Endothelial cell of umbilical vein (primary cell): ENCODE data around the gene AIF1. TPM values are rescaled to one million over a fixed set of nuclear protein-coding genes. Genes with fewer than 3 reads are reported as not detected.

Source experiments
- BruUV-seq: library from RNA; stranded (reverse); fragments of 400-500 nt; replicated peaks from 2 replicates; lab custom pipeline; 2021; lab: Mats Ljungman, UMichigan
- CTCF ChIA-PET: fragments of 300-600, 350-600 bp; sonication (Branson Sonifier 250); formaldehyde crosslinking; loops from one replicate; lab custom pipeline; 2021; ENCODE audit warnings: antibody characterized with exemption, inconsistent platforms; lab: Charles Lee
- POLR2A ChIA-PET: fragments of 300-600, 350-600 bp; sonication (Branson Sonifier 250); formaldehyde crosslinking; loops from one replicate; lab custom pipeline; 2021; ENCODE audit warnings: antibody characterized with exemption, inconsistent platforms; lab: Charles Lee
- DNase-seq: peaks from one replicate; pipeline ENCODE4 v3.0.0-alpha.2; 2011; ENCODE audit warnings: low read depth, low spot score
- FAIRE-seq: peaks from 2 replicates; lab custom pipeline; 2011; peaks lifted over from hg19 to GRCh38; lab: Jason Lieb, UNC
- H2AFZ ChIP-seq: 2 replicates; pipeline ENCODE4 v1.6.0; 2012; ENCODE audit warnings: low read depth, low read length, control low read depth, inconsistent platforms
- H3K27ac ChIP-seq: 2 replicates; pipeline ENCODE4 v1.5.1; 2011; ENCODE audit warnings: low read depth, mild to moderate bottlenecking, control low read depth, low read length, moderate library complexity; ENCODE audit not compliant: insufficient read depth
- H3K27me3 ChIP-seq, 2 experiments: 2 replicates each; pipeline versions ENCODE4 v1.6.0 to v1.6.1; 2011; ENCODE audit warnings: low read length in 2 of 2, mixed read lengths in 1 of 2; ENCODE audit not compliant: control insufficient read depth in 2 of 2, insufficient read depth in 2 of 2
- H3K36me3 ChIP-seq, 2 experiments: 2 replicates in 1 of 2; 3 replicates in 1 of 2; pipeline ENCODE4 v1.5.1; 2011; ENCODE audit warnings: low read length in 2 of 2, mild to moderate bottlenecking in 1 of 2, moderate library complexity in 1 of 2; ENCODE audit not compliant: control insufficient read depth in 2 of 2, insufficient read depth in 2 of 2; ENCODE audit errors: extremely low read depth in 1 of 2
- H3K4me1 ChIP-seq: 3 replicates; pipeline ENCODE4 v1.5.1; 2011; ENCODE audit warnings: mild to moderate bottlenecking, low read length; ENCODE audit not compliant: control insufficient read depth, insufficient read depth; ENCODE audit errors: extremely low read depth
- H3K4me2 ChIP-seq: 2 replicates; pipeline ENCODE4 v1.6.1; 2011; ENCODE audit warnings: low read length, control low read depth, mixed read lengths; ENCODE audit not compliant: insufficient read depth
- H3K4me3 ChIP-seq, 3 experiments: fragments of 200-600 bp in 1 of 3; sonication (generic), shearing (Covaris generic) in 1 of 3; replicated peaks in 1 of 3; 2 replicates each; pipeline ENCODE4 v1.5.1; 2011 to 2016; ENCODE audit warnings: control low read depth in 3 of 3, low read length in 3 of 3, mild to moderate bottlenecking in 2 of 3, inconsistent platforms in 1 of 3, low read depth in 1 of 3, moderate library complexity in 1 of 3; ENCODE audit not compliant: insufficient read depth in 1 of 3
- H3K79me2 ChIP-seq: 2 replicates; pipeline ENCODE4 v1.6.0; 2012; ENCODE audit warnings: low read length, inconsistent platforms; ENCODE audit not compliant: control insufficient read depth, insufficient read depth
- H3K9ac ChIP-seq: replicated peaks from 2 replicates; pipeline ENCODE3; 2011; ENCODE audit warnings: low read length, control low read depth; ENCODE audit not compliant: insufficient read depth; ENCODE audit errors: extremely low read depth
- H3K9me1 ChIP-seq: replicated peaks from 3 replicates; pipeline ENCODE4 v1.6.0; 2011; ENCODE audit warnings: mild to moderate bottlenecking, low read length; ENCODE audit not compliant: control insufficient read depth, insufficient read depth; ENCODE audit errors: extremely low read depth
- H3K9me3 ChIP-seq: replicated peaks from 2 replicates; pipeline ENCODE4 v1.5.1; 2012; ENCODE audit warnings: low read length, inconsistent platforms; ENCODE audit not compliant: control insufficient read depth, insufficient read depth
- H4K20me1 ChIP-seq: replicated peaks from 2 replicates; pipeline ENCODE3; 2011; ENCODE audit warnings: mild to moderate bottlenecking, low read length; ENCODE audit not compliant: control insufficient read depth, insufficient read depth; ENCODE audit errors: extremely low read depth
- EZH2 ChIP-seq: IDR thresholded peaks from 2 replicates; pipeline ENCODE4 v1.6.1; 2012; ENCODE audit warnings: borderline replicate concordance, low read depth, mild to moderate bottlenecking, moderate library complexity, low read length, inconsistent platforms; ENCODE audit not compliant: severe bottlenecking
- FOS ChIP-seq: IDR thresholded peaks from 2 replicates; pipeline ENCODE4 v1.6.1; 2011; ENCODE audit warnings: mild to moderate bottlenecking, low read length, moderate library complexity, borderline replicate concordance; ENCODE audit not compliant: insufficient read depth
- GATA2 ChIP-seq: IDR thresholded peaks from 2 replicates; pipeline ENCODE4 v1.7.0; 2011; ENCODE audit warnings: low read depth, mild to moderate bottlenecking, moderate library complexity, mixed read lengths, low read length; ENCODE audit not compliant: insufficient read length, insufficient read depth
- JUN ChIP-seq: IDR thresholded peaks from 2 replicates; pipeline ENCODE4 v1.6.1; 2011; ENCODE audit warnings: borderline replicate concordance, low read depth; ENCODE audit not compliant: insufficient read length, insufficient read depth
- MYC ChIP-seq: IDR thresholded peaks from one replicate; pipeline ENCODE4 v1.6.1; 2011; ENCODE audit warnings: mild to moderate bottlenecking, low read depth, low read length
- POLR2A ChIP-seq: IDR thresholded peaks from 2 replicates; pipeline ENCODE4 v1.6.1; 2012; ENCODE audit warnings: low read depth, mild to moderate bottlenecking, control low read depth, low read length
- POLR2AphosphoS5 ChIP-seq: IDR thresholded peaks from 2 replicates; pipeline ENCODE4 v1.6.1; 2012; ENCODE audit warnings: low read depth, mild to moderate bottlenecking, control low read depth, low read length, moderate library complexity; ENCODE audit not compliant: insufficient read depth
- dilution Hi-C: fragments of 300-500 bp; cut with MboI; formaldehyde crosslinking; loops from one replicate; pipeline ENCODE4 v1.15.0; 2019; ENCODE audit warnings: low sequenced_read_pairs; ENCODE audit not compliant: extremely low pct_ligation_motif_present
- intact Hi-C: fragments of 100-400 bp; cut with micrococcal nuclease; formaldehyde crosslinking; loops from one replicate; pipeline ENCODE4 v1.10.0; 2022
- polyA plus RNA-seq, 4 experiments: library from polyadenylated mRNA; depleted of rRNA in 3 of 4; stranded (reverse) in 3 of 4; unstranded in 1 of 4; fragments of >200 nt; gene quantifications; 2 replicates each; pipeline versions ENCODE4 v1.2.1 to v1.2.3, GENCODE V29; 2011 to 2012; ENCODE audit warnings: missing spikeins in 1 of 4
- total RNA-seq: library from RNA; stranded (reverse); gene quantifications from 2 replicates; pipeline ENCODE4 v1.2.3, GENCODE V29; 2021
- TF ChIP-seq, protein P1 (sequence below), 2 donors: IDR thresholded peaks; 1 replicate in 1 of 2; 2 replicates in 1 of 2; pipeline ENCODE4 v1.5.1; 2011; ENCODE audit warnings: low read length in 2 of 2, mild to moderate bottlenecking in 2 of 2, moderate library complexity in 2 of 2, control low read depth in 1 of 2, inconsistent platforms in 1 of 2, low read depth in 1 of 2; ENCODE audit not compliant: insufficient read depth in 1 of 2; ENCODE audit errors: extremely low read depth in 1 of 2
- TF ChIP-seq, protein P2 (sequence below): IDR thresholded peaks from 2 replicates; pipeline ENCODE4 v1.6.1; 2011; ENCODE audit not compliant: insufficient read depth, insufficient read length

AIF1 gene
- total and polyA plus RNA-seq, 2 donors (not counting 3 experiments of a cell fraction or from before 2014, with no cell fraction given), result not detected

DNA sequence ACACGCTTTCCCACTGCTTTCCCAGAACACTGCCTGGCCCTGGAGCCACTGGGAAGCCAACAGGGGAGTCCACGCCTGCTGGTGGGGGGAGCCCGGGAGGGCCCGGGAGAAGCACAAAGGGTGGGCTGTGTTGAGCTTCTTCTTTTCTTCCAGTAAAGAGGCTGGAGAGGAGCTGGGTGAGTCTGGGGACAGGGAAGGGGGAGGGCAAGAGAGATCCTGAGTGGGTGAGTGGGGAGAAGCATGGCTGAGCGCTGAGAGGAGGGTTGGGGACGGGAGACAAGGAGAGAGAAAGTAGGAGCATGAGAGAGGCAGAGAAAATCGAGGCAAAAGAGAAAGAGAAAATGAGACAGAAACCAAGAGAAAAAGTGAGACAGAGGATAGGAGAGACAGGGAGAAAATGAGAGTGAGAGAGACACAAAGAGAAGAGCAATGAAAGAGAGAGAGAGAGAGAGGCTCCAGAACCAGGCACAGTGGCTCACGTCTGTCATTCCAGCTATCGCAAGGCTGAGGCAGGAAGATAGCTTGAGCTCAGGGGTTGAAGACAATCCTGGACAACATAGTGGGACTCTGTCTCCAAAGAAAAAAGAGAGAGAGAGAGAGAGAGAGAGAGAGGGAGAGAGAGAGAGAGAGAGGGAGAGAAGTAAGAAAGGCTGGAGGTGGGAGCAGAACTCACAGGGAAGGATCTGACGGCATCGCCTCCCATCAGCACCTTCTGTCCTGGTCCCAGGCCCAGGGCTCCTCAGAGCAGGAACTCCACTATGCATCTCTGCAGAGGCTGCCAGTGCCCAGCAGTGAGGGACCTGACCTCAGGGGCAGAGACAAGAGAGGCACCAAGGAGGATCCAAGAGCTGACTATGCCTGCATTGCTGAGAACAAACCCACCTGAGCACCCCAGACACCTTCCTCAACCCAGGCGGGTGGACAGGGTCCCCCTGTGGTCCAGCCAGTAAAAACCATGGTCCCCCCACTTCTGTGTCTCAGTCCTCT lies 26.9 kb upstream of the AIF1 start:
- no peak overlapping the region for H3K4me3 ChIP-seq
- CTCF ChIA-PET, result interaction anchor here (17.0 to 32.6 kb wide), 2 partner anchors 8 to 32 kb away, joined by 286 to 1517 read pairs; partner anchors contain the start of genes ATP6V1G2, DDX39B, NCR3 and NFKBIL1
- H3K36me3 ChIP-seq, result no peaks in the 10 kb centered on the region
- dilution Hi-C loops (no loop called here), intact Hi-C loops (no loop called here)
- H4K20me1 ChIP-seq, result no peaks in the 10 kb centered on the region
- H3K9me3 ChIP-seq, result no peaks in the 10 kb centered on the region
- POLR2A ChIA-PET, result interaction anchor here (1.6 kb wide), 1 partner anchor 7 kb away, joined by 5 read pairs; no protein-coding TSS in a partner anchor
- no peaks in the 10 kb centered on the region for H3K4me1 ChIP-seq
- H3K9me1 ChIP-seq, result no peaks in the 10 kb centered on the region
- H2AFZ ChIP-seq, result peak overlapping the region; percentile 15
- FAIRE-seq (no peak), DNase-seq (no peak)
- H3K27me3 ChIP-seq, result no peaks in the 10 kb centered on the region
- H3K4me2 ChIP-seq, result no peak overlapping the region
- TF ChIP-seq, protein P1, sequence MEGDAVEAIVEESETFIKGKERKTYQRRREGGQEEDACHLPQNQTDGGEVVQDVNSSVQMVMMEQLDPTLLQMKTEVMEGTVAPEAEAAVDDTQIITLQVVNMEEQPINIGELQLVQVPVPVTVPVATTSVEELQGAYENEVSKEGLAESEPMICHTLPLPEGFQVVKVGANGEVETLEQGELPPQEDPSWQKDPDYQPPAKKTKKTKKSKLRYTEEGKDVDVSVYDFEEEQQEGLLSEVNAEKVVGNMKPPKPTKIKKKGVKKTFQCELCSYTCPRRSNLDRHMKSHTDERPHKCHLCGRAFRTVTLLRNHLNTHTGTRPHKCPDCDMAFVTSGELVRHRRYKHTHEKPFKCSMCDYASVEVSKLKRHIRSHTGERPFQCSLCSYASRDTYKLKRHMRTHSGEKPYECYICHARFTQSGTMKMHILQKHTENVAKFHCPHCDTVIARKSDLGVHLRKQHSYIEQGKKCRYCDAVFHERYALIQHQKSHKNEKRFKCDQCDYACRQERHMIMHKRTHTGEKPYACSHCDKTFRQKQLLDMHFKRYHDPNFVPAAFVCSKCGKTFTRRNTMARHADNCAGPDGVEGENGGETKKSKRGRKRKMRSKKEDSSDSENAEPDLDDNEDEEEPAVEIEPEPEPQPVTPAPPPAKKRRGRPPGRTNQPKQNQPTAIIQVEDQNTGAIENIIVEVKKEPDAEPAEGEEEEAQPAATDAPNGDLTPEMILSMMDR (IDR thresholded peaks at IDR 0.05; ENCODE audit: extremely low read depth in 1 of 2, insufficient read depth in 1 of 2, low read depth in 1 of 2, low read length in 2 of 2), result no peak
- TF ChIP-seq JUN, result no peak
- TF ChIP-seq FOS, result no peak
- TF ChIP-seq, protein P2, sequence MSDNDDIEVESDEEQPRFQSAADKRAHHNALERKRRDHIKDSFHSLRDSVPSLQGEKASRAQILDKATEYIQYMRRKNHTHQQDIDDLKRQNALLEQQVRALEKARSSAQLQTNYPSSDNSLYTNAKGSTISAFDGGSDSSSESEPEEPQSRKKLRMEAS, result no peak
- TF ChIP-seq POLR2A, result no peak
- TF ChIP-seq POLR2AphosphoS5, result no peak
- no peak for TF ChIP-seq MYC
- no peak for TF ChIP-seq EZH2
- TF ChIP-seq GATA2, result no peak
- no TSS peak for BruUV-seq
- H3K9ac ChIP-seq, result no peak overlapping the region
- no peak overlapping the region for H3K27ac ChIP-seq
- H3K79me2 ChIP-seq, result no peaks in the 10 kb centered on the region
